ENCODE results near the gene GGNBP2.

DNA sequence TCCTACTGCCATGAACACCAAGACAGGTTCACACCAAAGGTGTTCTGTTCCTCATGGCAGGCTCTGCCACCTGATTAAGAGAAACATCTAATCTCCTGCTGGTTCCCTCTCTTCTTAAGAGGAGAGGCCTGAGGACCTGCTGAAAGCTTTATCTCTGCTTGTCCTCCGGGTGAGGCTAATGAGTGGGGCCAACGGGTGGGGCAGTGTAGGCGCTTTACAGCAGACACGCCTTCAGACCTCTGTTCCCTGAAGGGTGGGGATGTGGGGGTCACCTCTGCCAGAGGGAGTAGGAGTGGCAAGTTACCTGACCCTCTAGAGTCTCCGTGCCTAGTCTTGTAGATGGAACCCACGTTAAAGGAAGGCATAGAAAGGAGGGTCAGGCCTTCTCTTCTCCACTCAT, 52.5 kb downstream of the GGNBP2 start:
- TF ChIP-seq POLR2AphosphoS5 (IDR thresholded peaks at IDR 0.05) = no peak
- TF ChIP-seq, protein P1, sequence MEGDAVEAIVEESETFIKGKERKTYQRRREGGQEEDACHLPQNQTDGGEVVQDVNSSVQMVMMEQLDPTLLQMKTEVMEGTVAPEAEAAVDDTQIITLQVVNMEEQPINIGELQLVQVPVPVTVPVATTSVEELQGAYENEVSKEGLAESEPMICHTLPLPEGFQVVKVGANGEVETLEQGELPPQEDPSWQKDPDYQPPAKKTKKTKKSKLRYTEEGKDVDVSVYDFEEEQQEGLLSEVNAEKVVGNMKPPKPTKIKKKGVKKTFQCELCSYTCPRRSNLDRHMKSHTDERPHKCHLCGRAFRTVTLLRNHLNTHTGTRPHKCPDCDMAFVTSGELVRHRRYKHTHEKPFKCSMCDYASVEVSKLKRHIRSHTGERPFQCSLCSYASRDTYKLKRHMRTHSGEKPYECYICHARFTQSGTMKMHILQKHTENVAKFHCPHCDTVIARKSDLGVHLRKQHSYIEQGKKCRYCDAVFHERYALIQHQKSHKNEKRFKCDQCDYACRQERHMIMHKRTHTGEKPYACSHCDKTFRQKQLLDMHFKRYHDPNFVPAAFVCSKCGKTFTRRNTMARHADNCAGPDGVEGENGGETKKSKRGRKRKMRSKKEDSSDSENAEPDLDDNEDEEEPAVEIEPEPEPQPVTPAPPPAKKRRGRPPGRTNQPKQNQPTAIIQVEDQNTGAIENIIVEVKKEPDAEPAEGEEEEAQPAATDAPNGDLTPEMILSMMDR (IDR thresholded peaks at IDR 0.05) = no peak
- TF ChIP-seq EP300 (IDR thresholded peaks at IDR 0.05) = no peak
- TF ChIP-seq POLR2A (IDR thresholded peaks at IDR 0.05) = no peak

All from sigmoid colon (tissue), 4 donors.